Stimulated activated CD4-positive, alpha-beta T cell treated with anti-CD3 and anti-CD28 coated beads, Interleukin-2, amount 100 ng/mL, for 24 hours (primary cell): ENCODE results near the gene HYPK.
"Not testable (repeated sequence)": the region's sequence is repeated elsewhere in the genome, so short reads cannot be mapped to it uniquely, and the experiment has no call there.

ENCODE experiments used
- DNase-seq, 2 donors: peaks; one replicate each; pipeline ENCODE4 v3.0.0-alpha.2; 2020

Gene HYPK

GRCh38 chr15:43795997-43796396 is 4.4 kb upstream of the HYPK start:
- no peak for DNase-seq

GRCh38 chr15:43796566-43796965 is 3.8 kb upstream of the HYPK start:
- no peak for DNase-seq

GRCh38 chr15:43799209-43799944 is 1.0 kb upstream of the HYPK start:
- peak in 1 of 2 donors; percentile 8 for DNase-seq

- no peak for DNase-seq
These were observed 484 bp upstream of the HYPK start, which contains the start of gene SERINC4 for GRCh38 chr15:43799945-43800285. Gene SERINC4, minus strand, starts transcription at chr15:43800220. Its CDS starts 234 bp downstream, at chr15:43799986.

DNA sequence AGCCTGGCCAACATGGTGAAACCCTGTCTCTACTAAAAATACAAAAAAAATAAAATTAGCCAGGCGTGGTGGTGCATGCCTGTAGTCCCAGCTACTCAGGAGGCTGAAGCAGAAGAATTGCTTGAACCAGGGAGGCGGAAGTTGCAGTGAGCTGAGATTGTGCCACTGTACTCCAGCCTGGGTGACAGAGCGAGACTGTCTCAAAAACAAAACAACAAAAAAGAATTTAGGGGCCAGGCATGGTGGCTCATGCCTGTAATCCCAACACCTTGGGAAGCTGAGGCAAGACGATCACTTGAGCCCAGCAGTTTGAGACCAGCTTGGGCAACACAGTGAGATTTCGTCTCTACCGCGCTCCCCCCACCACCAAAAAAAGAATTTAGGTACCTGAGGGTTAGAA is 2.3 kb downstream of the HYPK start:
- DNase-seq, result not testable (repeated sequence)

DNA sequence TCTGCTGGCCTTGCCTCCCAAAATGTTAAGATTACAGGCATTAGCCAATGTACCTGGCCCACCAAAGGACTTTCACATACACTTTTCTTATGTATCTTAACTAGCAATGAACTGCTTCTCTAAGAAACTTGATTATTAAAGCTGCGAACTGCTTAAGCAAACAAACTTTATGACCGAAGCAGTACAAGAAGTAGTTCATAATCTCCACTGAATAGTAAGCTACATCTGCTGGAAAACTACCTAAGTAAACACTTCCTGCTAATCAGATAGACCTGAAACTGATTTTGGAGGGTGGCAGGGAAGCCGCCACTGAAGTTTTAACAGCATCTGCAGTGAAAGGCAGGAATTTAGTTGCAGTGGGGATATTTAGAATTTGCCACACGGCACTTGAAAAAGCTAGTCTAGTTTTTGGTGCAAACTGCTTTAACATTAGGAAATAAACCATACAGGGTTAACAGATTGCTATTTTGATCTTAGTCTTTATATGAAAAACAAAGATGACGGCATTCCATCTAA is 8.1 kb downstream of the HYPK start:
- DNase-seq, result no peak

DNA sequence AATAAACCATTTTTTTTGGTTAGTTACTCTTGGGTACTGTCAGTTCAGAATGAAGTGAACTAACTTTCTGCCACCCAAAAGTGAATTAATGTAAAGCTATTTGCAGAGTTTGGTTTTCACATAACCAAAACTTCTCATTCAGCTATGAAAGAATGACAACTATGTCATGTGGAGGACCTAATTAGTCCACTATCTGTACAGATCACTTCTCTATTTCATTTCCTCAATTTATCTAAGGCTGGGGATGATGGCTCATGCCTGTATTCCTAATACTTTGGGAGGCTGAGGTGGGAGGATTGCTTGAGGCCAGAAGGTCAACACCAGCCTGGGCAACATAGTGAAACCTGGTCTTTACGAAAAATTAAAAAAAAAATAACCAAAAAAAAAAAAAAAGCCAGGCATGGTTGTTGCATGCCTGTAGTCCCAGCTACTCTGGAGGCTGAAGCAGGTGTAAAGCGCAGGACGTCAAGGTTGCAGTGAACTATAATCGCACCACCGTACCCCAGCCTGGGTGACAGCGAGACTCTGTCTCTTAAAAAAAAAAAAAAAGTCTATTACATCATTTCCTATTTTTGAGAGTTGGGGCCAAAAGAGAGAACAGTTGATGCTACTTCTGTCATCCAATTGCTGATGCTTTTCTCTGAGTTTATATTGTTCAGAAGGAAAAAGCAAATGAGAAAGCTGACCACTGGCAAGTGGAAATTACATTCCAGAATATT is 8.7 kb downstream of the HYPK start:
- no peak for DNase-seq

- DNase-seq, result not testable (repeated sequence)
These were observed 14.7 kb downstream of the HYPK start for GRCh38 chr15:43815064-43815463.

- DNase-seq, result no peak
These were observed 21.1 kb downstream of the HYPK start for GRCh38 chr15:43821505-43821904.

- peak; percentile 90 to 91 for DNase-seq
These were observed 24.2 kb downstream of the HYPK start, which contains the start of gene MFAP1 for GRCh38 chr15:43824302-43825246. Gene MFAP1, minus strand, starts transcription at chr15:43824690. Its CDS starts 121 bp downstream, at chr15:43824569.

DNA sequence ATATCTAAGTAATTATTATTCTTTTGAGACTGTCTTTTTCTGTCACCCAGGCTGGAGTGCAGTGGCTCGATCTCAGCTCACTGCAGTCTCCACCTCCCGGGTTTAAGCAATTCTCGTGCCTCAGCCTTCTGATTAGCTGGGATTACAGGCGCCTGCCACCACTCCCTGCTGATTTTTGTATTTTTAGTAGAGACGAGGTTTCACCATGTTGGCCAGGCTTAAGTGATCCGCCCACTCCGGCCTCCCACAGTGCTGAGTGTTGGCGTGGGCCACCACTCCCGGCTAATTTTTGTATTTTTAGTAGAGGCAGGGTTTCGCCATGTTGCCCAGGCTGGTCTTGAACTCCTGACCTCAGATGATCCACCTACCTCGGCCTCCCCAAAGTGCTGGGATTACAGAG is 24.9 kb downstream of the HYPK start:
- not testable (repeated sequence) for DNase-seq

DNA sequence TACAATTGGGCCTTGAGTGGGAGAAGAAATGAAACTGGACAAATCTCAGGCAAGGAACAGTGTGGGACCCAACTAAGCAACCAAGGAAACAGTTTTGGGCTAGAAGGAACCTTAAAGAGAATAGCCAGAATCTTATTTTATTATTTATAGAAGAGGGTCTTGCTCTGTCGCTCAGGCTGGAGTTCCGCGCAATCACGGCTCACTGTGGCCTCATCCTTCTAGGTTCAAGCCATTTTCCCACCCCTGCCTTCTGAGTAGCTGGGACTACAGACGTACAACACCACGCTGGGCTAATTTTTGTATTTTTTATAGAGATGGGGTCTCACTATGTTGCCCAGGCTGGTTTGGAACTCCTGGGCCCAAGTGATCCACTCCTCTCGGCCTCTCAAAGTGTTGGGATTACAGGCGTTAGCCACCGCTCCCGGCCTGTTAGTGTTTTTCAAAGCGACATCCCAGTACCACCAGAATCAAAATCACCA is 25.7 kb downstream of the HYPK start:
- no peak for DNase-seq

DNA sequence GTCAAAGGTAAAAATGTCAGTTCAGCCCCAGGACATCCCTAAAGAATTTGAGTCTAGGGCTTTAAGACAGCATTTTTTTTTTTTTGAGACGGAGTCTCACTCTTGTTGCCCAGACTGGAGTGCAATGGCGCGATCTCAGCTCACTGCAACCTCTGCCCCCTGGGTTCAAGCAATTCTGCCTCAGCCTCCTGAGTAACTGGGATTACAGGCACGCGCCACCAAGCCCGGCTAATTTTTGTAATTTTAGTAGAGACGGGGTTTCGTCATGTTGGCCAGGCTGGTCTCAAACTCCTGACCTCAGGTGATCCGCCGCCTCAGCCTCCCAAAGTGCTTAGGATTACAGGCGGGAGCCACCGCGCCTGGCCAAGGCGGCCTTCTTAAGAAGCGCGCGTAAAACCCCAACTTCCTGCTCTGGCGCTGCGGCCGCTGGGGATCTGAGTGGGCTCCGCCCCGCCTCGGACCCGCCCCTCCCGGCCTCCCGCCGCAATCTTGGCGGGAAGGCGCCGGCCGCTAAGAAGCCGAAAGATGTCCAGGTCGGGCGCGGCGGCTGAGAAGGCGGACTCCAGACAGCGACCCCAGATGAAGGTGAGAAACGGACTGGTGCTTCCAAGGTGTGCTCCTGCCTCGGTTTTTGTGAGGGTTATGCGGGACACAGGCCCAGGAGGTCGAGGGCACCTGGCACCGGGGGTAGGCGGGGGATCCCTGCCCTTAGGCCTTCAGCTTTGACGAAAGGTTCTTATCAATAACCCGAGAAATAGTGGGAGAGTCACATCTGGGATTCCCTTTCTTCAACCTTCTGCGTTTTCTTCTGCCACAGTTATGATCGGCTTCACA is 26.3 kb downstream of the HYPK start, which contains the start of gene WDR76:
WDR76 (plus strand) TSS at position 495 of the 834 bp plus-strand sequence; CDS start at position 526, 31 bp downstream.
- peak; percentile 77 to 88 for DNase-seq

GRCh38 chr15:43828061-43828657 is 27.8 kb downstream of the HYPK start:
- DNase-seq, result peak; percentile 20 to 35

DNA sequence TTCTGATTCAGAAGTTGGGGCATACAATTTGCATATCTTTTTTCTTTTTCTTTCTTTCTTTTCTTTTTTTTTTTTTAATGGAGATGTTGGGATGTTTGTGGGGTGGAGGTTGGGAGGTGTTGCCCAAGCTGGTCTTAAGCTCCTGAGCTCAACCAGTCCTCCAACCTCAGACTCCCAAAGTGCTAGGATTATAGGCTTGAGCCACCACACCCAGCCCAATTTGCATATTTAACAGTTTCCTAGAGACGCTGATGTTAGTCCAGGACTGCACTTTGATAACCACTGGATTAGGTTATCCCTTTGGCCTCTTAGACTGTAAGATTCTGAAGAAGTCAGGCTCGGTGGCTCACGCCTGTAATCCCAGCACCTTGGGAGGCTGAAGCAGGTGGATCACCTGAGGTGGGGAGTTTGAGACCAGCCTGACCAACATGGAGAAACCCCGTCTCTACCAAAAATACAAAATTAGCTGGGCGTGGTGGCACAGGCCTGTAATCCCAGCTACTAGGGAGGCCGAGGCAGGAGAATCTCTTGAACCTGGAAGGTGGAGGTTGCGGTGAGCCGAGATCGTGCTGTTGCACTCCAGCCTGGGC is 29.6 kb downstream of the HYPK start:
- DNase-seq, result not testable (repeated sequence)

GRCh38 chr15:43830691-43831275 is 30.4 kb downstream of the HYPK start:
- DNase-seq, result not testable (repeated sequence)

DNA sequence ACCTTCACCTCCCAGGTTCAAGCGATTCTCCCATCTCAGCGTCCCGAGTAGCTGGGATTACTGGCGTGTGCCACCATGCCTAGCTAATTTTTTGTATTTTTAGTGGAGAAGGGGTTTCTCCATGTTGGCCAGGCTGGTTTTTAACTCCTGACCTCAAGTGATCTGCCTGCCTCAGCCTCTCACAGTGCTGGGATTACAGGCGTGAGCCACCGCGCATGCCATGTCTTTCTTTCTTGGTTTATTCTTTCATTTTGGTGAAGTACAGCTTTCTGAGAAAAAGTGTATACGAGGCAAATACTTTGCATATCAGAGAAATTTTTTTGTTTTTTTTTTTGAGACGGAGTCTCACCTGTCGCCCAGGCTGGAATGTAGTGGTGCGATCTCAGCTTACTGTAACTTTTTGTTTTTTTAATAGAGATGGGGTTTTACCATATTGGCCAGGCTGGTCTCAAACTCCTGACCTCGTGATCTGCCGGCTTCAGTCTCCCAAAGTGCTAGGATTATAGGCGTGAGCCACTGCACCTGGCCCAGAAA is 31.2 kb downstream of the HYPK start:
- not testable (repeated sequence) for DNase-seq

DNA sequence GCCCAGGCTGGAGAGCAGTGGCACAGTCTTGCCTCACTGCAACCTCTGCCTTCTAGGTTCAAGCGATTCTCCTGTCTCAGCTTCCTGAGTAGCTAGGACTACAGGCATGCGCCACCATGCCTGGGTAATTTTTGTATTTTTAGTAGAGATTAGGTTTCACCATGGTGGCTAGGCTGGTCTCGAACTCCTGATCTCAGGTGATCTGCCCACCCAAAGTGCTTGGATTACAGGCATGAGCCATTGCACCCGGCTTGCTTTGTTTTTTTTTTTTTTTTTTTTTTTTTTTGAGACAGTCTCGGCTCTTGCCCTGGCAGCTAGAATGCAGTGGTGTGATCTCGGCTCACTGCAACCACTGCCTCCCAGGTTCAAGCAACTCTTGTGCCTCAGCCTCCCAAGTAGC is 32.1 kb downstream of the HYPK start:
- not testable (repeated sequence) for DNase-seq

- no peak for DNase-seq
These were observed 45.0 kb downstream of the HYPK start for GRCh38 chr15:43845421-43845820.

- DNase-seq, result no peak
These were observed 50.9 kb downstream of the HYPK start for GRCh38 chr15:43851251-43851650.
